GM12801 (cell line): Measurements from ENCODE around the gene ANKRD63.

Experiments
- CTCF ChIP-seq: IDR thresholded peaks from one replicate; pipeline ENCODE4 v1.5.1; 2011; ENCODE audit warnings: control low read depth; ENCODE audit not compliant: insufficient read length; ENCODE audit errors: extremely low read depth

Gene ANKRD63

GRCh38 chr15:40320931-40321371, 38.1 kb upstream of the ANKRD63 start:
- TF ChIP-seq CTCF: peak; percentile 43

- no peak for TF ChIP-seq CTCF
Observed at GRCh38 chr15:40320409-40320808, 37.5 kb upstream of the ANKRD63 start.

GRCh38 chr15:40317580-40317979, 34.7 kb upstream of the ANKRD63 start:
- no peak for TF ChIP-seq CTCF

- no peak for TF ChIP-seq CTCF
Observed at GRCh38 chr15:40316931-40317330, 34.1 kb upstream of the ANKRD63 start.

- TF ChIP-seq CTCF: no peak
Observed at GRCh38 chr15:40314723-40315276, 31.9 kb upstream of the ANKRD63 start.

- TF ChIP-seq CTCF: no peak
Observed at GRCh38 chr15:40313531-40314398, 30.9 kb upstream of the ANKRD63 start.

- no peak for TF ChIP-seq CTCF
Observed at GRCh38 chr15:40312370-40313158, 29.7 kb upstream of the ANKRD63 start.
